Nephron (organoid): ENCODE results near the gene ZNF329.

Experiments
- H3K27ac Mint-ChIP-seq, 3 experiments: 2 replicates each; pipeline ENCODE4 v1.8.0; 2020; ENCODE audit warnings: mixed read lengths in 3 of 3, mild to moderate bottlenecking in 2 of 3, moderate library complexity in 1 of 3
- H3K27me3 Mint-ChIP-seq: 2 replicates; pipeline ENCODE4 v1.8.0; 2021; ENCODE audit warnings: low read depth, mild to moderate bottlenecking, moderate library complexity, mixed read lengths
- H3K36me3 Mint-ChIP-seq: 2 replicates; pipeline ENCODE4 v1.8.0; 2020; ENCODE audit warnings: low read depth, mixed read lengths
- H3K4me1 Mint-ChIP-seq: 2 replicates; pipeline ENCODE4 v1.8.0; 2020; ENCODE audit warnings: mixed read lengths
- H3K4me3 Mint-ChIP-seq, 3 experiments: 2 replicates each; pipeline ENCODE4 v1.8.0; 2020; ENCODE audit warnings: mild to moderate bottlenecking in 3 of 3, mixed read lengths in 3 of 3, moderate library complexity in 2 of 3
- H3K9me3 Mint-ChIP-seq: 2 replicates; pipeline ENCODE4 v1.8.0; 2020; ENCODE audit warnings: mixed read lengths
- CTCF ChIP-seq, 3 experiments: fragments of 200-600 bp; sonication (generic); IDR thresholded peaks; one replicate each; pipeline ENCODE4 v1.5.0; 2021; ENCODE audit warnings: antibody characterized with exemption in 3 of 3; ENCODE audit not compliant: unreplicated experiment in 3 of 3

ZNF329 gene

DNA sequence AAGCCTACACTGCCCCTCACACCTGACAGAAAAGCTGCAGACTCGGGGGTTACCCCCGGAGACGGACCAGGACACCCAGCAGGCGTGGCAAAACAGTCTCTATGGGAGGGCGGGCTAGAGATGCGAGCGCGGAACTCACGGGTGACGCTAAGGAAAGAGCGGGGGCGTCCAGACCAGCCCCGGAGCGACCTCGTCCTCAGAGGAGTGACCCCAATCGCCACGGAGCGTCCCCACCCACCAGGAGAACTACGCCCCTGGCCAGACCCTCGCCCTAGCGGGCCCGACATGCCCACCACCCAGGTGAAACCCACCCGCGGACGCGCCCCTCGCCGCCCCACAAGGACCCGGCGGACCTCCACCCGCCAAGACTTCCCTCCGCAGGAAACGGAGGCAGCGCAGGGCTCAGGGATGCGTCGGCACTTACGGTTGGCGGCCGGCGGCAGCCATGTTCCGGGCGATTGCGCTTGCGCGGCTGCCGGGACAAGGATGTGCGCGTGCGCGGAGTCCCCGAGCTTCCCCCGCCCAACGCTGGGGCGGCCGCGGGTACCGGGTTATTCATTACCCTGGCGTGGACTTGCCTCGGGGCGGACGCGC lies at the start of gene ZNF329:
Gene ZNF329, minus strand, starts transcription at position 462 of the 594 bp plus-strand sequence. CDS start 21,286 bp downstream, outside the sequence.
- Mint-ChIP-seq H3K9me3 (peaks cover 53% of the 10 kb centered on the region), H3K27me3 (no peaks in the 10 kb centered on the region), H3K4me3 (peak within 1 kb of the TSS; percentile 89 to 96 (median 90)), H3K36me3 (peaks cover 69% of the 10 kb centered on the region), H3K4me1 (peaks cover 10% of the 10 kb centered on the region), H3K27ac (peak within 1 kb of the TSS; percentile 66 to 69 (median 69))
- no peak for TF ChIP-seq CTCF (IDR thresholded peaks at IDR 0.05; ENCODE audit: unreplicated experiment in 3 of 3)

DNA sequence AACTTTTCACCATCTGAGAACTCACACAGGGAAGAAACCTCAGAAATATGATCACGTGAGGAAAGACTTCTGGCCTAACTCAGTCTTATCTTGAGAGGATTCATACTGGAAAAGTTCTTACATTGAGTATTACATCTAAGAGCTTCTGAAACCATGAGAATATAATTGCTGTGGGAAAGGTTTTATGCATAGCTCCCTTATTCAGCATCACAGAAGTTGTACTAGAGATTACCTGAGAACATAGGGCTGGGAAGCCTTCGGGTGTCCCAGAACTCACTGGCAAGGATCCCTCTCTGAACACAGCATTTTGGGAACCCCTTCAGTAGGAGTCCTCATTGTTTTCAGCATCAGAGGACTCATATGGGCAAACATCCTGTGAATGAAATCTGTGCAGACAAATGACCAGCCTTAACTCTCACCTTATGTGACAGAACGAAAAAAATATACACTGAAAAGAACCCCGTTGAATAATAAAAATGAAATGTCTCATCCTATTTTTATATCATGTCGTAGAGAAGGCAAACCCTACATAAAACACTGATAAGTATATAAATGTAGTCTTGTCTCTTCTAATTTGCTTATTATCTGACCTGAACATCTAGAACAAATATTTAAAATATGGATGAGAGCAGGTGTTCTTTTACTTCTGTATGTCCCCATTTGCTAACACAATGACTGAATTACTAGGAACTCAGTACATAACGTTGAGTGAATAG lies 46.5 kb upstream of the ZNF329 start:
- H3K27ac Mint-ChIP-seq = no peak overlapping the region
- peaks cover 3% of the 10 kb centered on the region for H3K27me3 Mint-ChIP-seq
- no peaks in the 10 kb centered on the region for H3K4me1 Mint-ChIP-seq
- peaks cover 98% of the 10 kb centered on the region for H3K36me3 Mint-ChIP-seq
- peaks cover 82% of the 10 kb centered on the region for H3K9me3 Mint-ChIP-seq
- TF ChIP-seq CTCF (IDR thresholded peaks at IDR 0.05; ENCODE audit: unreplicated experiment in 3 of 3) = no peak
- no peak overlapping the region for H3K4me3 Mint-ChIP-seq

DNA sequence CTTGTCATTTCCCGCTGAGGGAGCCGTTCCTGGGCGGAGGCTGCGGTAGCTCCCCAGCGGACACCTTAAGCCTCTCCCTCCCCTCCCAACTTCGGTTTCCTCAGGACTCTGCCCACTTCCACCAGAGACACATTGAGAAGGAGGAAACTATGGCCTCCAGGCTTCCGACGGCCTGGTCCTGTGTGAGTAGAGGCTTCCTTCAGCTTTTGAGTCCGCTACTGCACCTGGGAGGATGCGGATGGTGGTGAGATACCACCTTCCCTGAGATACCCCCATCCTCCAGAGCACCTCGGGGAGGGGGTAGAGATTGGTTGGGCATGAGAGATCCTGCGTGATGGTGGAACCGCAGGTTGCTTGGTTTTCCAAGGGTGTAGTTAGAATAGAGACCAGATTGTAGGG lies 33.2 kb upstream of the ZNF329 start:
- no peaks in the 10 kb centered on the region for H3K27me3 Mint-ChIP-seq
- no peak for TF ChIP-seq CTCF (IDR thresholded peaks at IDR 0.05; ENCODE audit: unreplicated experiment in 3 of 3)
- peak overlapping the region; percentile 95 to 100 (median 98) for H3K27ac Mint-ChIP-seq
- H3K4me3 Mint-ChIP-seq = peak overlapping the region; percentile 94 to 99 (median 96)
- H3K4me1 Mint-ChIP-seq = no peaks in the 10 kb centered on the region
- peaks cover 93% of the 10 kb centered on the region for H3K36me3 Mint-ChIP-seq
- H3K9me3 Mint-ChIP-seq = peaks cover 69% of the 10 kb centered on the region

GRCh38 chr19:58182989-58183816 lies 32.6 kb upstream of the ZNF329 start, which contains the start of gene ZNF274:
ZNF274 (plus strand) TSS chr19:58183061; CDS start chr19:58183966, 905 bp downstream.
- peak within 1 kb of the TSS; percentile 95 to 100 (median 98) for H3K27ac Mint-ChIP-seq
- H3K4me3 Mint-ChIP-seq = peak within 1 kb of the TSS; percentile 94 to 99 (median 96)
- H3K27me3 Mint-ChIP-seq = no peaks in the 10 kb centered on the region
- TF ChIP-seq CTCF (IDR thresholded peaks at IDR 0.05; ENCODE audit: unreplicated experiment in 3 of 3) = no peak
- peaks cover 94% of the 10 kb centered on the region for H3K36me3 Mint-ChIP-seq
- H3K4me1 Mint-ChIP-seq = no peaks in the 10 kb centered on the region
- peaks cover 69% of the 10 kb centered on the region for H3K9me3 Mint-ChIP-seq

DNA sequence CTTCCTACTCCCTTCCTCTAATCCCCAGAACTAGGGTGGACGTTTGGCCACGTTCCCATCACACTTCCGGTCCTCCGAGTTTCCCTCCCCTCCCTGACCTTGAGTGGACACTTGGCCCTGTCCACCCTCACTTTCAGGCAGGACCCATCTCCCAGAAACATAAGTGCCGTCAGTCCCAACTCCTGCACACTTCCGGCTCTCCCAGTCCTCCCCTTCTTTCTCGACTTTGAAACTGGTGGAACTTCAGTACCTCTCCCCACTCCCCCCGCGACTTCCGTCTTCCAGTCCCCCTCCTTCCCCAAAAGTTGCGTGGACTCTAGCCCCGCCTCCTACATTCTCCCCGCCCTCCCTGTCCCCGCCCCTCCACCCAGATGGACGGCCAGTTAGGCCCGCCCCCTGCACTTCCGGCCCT lies 32.0 kb upstream of the ZNF329 start:
- H3K27ac Mint-ChIP-seq = peak overlapping the region; percentile 95 to 100 (median 98)
- H3K27me3 Mint-ChIP-seq = no peaks in the 10 kb centered on the region
- H3K4me3 Mint-ChIP-seq = peak overlapping the region; percentile 94 to 99 (median 96)
- no peak for TF ChIP-seq CTCF (IDR thresholded peaks at IDR 0.05; ENCODE audit: unreplicated experiment in 3 of 3)
- no peaks in the 10 kb centered on the region for H3K4me1 Mint-ChIP-seq
- H3K36me3 Mint-ChIP-seq = peaks cover 94% of the 10 kb centered on the region
- H3K9me3 Mint-ChIP-seq = peaks cover 69% of the 10 kb centered on the region
